Caco-2 (cell line): ENCODE measurements around the gene TTYH3. TPM values are rescaled to one million over a fixed set of nuclear protein-coding genes. Genes with fewer than 3 reads are reported as not detected.
"Not testable (repeated sequence)": the region's sequence is repeated elsewhere in the genome, so short reads cannot be mapped to it uniquely, and the experiment has no call there.

Experiments used
- BruUV-seq: library from RNA; stranded (reverse); fragments of 400-500 nt; replicated peaks from 2 replicates; lab custom pipeline; 2021; lab: Mats Ljungman, UMichigan
- CTCF ChIA-PET: fragments of 300-600 bp; sonication (Branson Sonifier 250); formaldehyde crosslinking; loops from one replicate; lab custom pipeline; 2022; ENCODE audit warnings: antibody characterized with exemption; lab: Charles Lee
- POLR2A ChIA-PET: fragments of 300-600 bp; sonication (Branson Sonifier 250); formaldehyde crosslinking; loops from one replicate; lab custom pipeline; 2022; ENCODE audit warnings: antibody characterized with exemption; lab: Charles Lee
- DNase-seq, 2 experiments: peaks; one replicate each; pipeline versions ENCODE4 v3.0.0 to v3.0.0-alpha.2; 2020 to 2022
- H3K27me3 ChIP-seq: replicated peaks from 2 replicates; pipeline ENCODE4 v1.6.0; 2011; ENCODE audit warnings: low read length; ENCODE audit not compliant: control insufficient read depth, insufficient read depth
- H3K36me3 ChIP-seq: 2 replicates; pipeline ENCODE4 v1.5.1; 2011; ENCODE audit warnings: low read length; ENCODE audit not compliant: control insufficient read depth, insufficient read depth
- H3K4me1 ChIP-seq: fragments of 250-450 bp; sonication (Bioruptor Pico); 2 replicates; pipeline ENCODE4 v1.5.1; 2020; ENCODE audit warnings: mild to moderate bottlenecking
- H3K4me3 ChIP-seq: 2 replicates; pipeline ENCODE4 v1.5.1; 2011; ENCODE audit warnings: low read depth, mild to moderate bottlenecking, control low read depth, low read length
- H3K9me3 ChIP-seq: fragments of 250-450 bp; sonication (Bioruptor Pico); 2 replicates; pipeline ENCODE4 v1.5.1; 2020; ENCODE audit warnings: mild to moderate bottlenecking, moderate library complexity
- H3K27ac Mint-ChIP-seq: one replicate; pipeline ENCODE4 v1.8.0; 2022; ENCODE audit warnings: mixed read lengths; ENCODE audit not compliant: unreplicated experiment
- H3K27me3 Mint-ChIP-seq: one replicate; pipeline ENCODE4 v1.8.0; 2022; ENCODE audit warnings: mixed read lengths; ENCODE audit not compliant: insufficient read depth, unreplicated experiment
- H3K36me3 Mint-ChIP-seq: one replicate; pipeline ENCODE4 v1.8.0; 2022; ENCODE audit warnings: mild to moderate bottlenecking, mixed read lengths; ENCODE audit not compliant: insufficient read depth, unreplicated experiment
- H3K4me1 Mint-ChIP-seq: one replicate; pipeline ENCODE4 v1.8.0; 2022; ENCODE audit warnings: low read depth, mixed read lengths; ENCODE audit not compliant: unreplicated experiment
- H3K4me3 Mint-ChIP-seq: one replicate; pipeline ENCODE4 v1.8.0; 2022; ENCODE audit warnings: mild to moderate bottlenecking, moderate library complexity, mixed read lengths; ENCODE audit not compliant: unreplicated experiment
- H3K9me3 Mint-ChIP-seq: one replicate; pipeline ENCODE4 v1.8.0; 2022; ENCODE audit warnings: mixed read lengths; ENCODE audit not compliant: unreplicated experiment
- intact Hi-C: fragments of 100-400 bp; cut with micrococcal nuclease; formaldehyde crosslinking; loops from one replicate; pipeline ENCODE4 v1.10.0; 2022; ENCODE audit not compliant: unreplicated experiment
- total RNA-seq: library from RNA; stranded (reverse); gene quantifications from 2 replicates; pipeline ENCODE4 v1.2.3, GENCODE V29; 2022
- TF ChIP-seq, protein P1 (sequence below), 2 experiments: fragments of 200-600 bp in 1 of 2; IDR thresholded peaks; 1 replicate in 1 of 2; 2 replicates in 1 of 2; pipeline versions ENCODE4 v1.5.1 to v1.8.0; 2011 to 2022; ENCODE audit warnings: antibody characterized with exemption in 1 of 2, control low read depth in 1 of 2, inconsistent platforms in 1 of 2, low read depth in 1 of 2, low read length in 1 of 2, mild to moderate bottlenecking in 1 of 2, moderate library complexity in 1 of 2; ENCODE audit not compliant: insufficient read depth in 1 of 2, severe bottlenecking in 1 of 2, unreplicated experiment in 1 of 2

Gene TTYH3
- total RNA-seq, 1 experiment from 2014 or later = 57.3 TPM

DNA sequence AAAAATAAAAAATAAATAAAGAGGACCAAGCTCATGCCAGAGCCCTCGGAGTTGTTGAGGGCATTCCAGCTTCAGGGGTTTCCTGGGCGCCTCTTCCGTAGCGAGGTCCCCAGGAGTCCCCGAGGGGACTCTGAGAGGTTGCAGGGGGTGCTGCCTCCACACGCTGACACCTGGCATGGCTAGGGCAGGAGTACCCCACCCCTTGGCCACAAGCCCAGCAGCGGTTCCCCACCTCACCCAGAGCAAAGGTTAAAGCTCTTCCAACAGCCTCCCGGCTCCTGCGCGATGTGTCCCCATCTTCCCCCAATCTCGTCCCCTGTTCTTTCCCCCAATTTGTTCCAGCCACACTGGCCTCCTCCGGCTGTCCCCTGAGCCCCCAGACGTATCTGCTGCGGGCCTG is 60.8 kb downstream of the TTYH3 start:
- Mint-ChIP-seq H3K4me3 (no peak overlapping the region), H3K36me3 (no peaks in the 10 kb centered on the region), H3K4me1 (no peaks in the 10 kb centered on the region), H3K27me3 (no peaks in the 10 kb centered on the region), H3K9me3 (no peaks in the 10 kb centered on the region), H3K27ac (no peak overlapping the region)
- POLR2A ChIA-PET = no interaction called here
- Histone ChIP-seq H3K9me3 (no peaks in the 10 kb centered on the region), H3K4me1 (no peaks in the 10 kb centered on the region), H3K36me3 (no peaks in the 10 kb centered on the region), H3K27me3 (no peaks in the 10 kb centered on the region), H3K4me3 (no peak overlapping the region)
- CTCF ChIA-PET = interaction anchor here (2.1 kb wide), 1 partner anchor 11 kb away, joined by 6 read pairs; no protein-coding TSS in a partner anchor
- TF ChIP-seq, protein P1, sequence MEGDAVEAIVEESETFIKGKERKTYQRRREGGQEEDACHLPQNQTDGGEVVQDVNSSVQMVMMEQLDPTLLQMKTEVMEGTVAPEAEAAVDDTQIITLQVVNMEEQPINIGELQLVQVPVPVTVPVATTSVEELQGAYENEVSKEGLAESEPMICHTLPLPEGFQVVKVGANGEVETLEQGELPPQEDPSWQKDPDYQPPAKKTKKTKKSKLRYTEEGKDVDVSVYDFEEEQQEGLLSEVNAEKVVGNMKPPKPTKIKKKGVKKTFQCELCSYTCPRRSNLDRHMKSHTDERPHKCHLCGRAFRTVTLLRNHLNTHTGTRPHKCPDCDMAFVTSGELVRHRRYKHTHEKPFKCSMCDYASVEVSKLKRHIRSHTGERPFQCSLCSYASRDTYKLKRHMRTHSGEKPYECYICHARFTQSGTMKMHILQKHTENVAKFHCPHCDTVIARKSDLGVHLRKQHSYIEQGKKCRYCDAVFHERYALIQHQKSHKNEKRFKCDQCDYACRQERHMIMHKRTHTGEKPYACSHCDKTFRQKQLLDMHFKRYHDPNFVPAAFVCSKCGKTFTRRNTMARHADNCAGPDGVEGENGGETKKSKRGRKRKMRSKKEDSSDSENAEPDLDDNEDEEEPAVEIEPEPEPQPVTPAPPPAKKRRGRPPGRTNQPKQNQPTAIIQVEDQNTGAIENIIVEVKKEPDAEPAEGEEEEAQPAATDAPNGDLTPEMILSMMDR (IDR thresholded peaks at IDR 0.05; ENCODE audit: insufficient read depth in 1 of 2, low read depth in 1 of 2, low read length in 1 of 2, severe bottlenecking in 1 of 2, unreplicated experiment in 1 of 2) = no peak
- intact Hi-C loops = no loop called here
- DNase-seq = no peak
- BruUV-seq = no TSS peak

DNA sequence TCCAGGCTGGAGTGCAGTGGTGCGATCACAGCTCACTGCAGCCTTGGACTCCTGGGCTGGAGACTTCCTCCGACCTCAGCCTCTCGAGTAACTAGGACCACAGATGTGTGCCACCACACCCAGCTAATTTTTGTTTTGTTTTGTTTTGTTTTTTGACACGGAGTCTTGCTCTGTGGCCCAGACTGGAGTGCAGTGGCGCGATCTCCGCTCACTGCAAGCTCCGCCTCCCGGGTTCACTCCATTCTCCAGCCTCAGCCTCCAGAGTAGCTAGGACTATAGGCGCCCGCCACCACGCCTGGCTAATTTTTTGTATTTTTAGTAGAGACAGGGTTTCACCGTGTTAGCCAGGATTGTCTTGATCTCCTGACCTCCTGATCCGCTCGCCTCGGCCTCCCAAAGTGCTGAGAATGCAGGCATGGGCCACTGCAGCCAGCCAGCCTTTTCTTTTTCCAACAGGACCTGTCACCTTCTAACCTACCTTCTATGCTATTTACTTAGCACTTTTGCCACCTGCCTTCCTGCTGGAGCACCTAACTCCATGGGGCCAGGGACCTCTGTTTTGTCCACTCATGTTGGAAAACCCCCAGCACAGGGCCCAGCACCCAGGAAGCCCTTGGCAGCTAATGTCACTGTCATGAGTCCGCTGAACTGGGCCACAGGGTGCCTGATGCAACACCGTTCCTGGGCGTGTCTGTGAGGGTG is 61.8 kb downstream of the TTYH3 start:
- H3K4me1 ChIP-seq, H3K27me3 ChIP-seq, POLR2A ChIA-PET, H3K4me3 ChIP-seq, BruUV-seq, H3K4me1 Mint-ChIP-seq, H3K9me3 ChIP-seq, DNase-seq, H3K4me3 Mint-ChIP-seq, H3K27ac Mint-ChIP-seq, H3K9me3 Mint-ChIP-seq, H3K27me3 Mint-ChIP-seq, H3K36me3 Mint-ChIP-seq, intact Hi-C loops, H3K36me3 ChIP-seq: not testable (repeated sequence)
- CTCF ChIA-PET = interaction anchor here (2.1 kb wide), 1 partner anchor 12 kb away, joined by 6 read pairs; no protein-coding TSS in a partner anchor

DNA sequence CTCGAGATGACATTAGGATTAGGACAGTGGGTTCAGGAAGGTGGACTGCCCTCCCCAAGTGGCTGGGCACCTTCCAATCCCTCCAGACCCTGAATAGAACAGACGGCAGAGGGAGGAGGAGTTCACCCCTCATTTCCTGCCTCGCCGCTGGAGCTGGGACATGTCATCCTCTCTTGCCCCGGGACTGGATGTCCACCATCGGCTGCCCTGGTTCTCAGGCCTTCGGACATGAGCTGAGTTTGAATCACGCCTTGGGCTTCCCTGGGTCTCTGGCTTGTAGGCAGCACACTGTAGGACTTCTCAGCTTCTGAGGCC is 62.3 kb downstream of the TTYH3 start:
- H3K27ac Mint-ChIP-seq, H3K36me3 ChIP-seq, H3K4me1 ChIP-seq, CTCF ChIA-PET, H3K9me3 Mint-ChIP-seq, H3K27me3 Mint-ChIP-seq, intact Hi-C loops, H3K36me3 Mint-ChIP-seq, POLR2A ChIA-PET, H3K4me1 Mint-ChIP-seq, H3K9me3 ChIP-seq, H3K4me3 ChIP-seq, DNase-seq, H3K27me3 ChIP-seq, BruUV-seq, H3K4me3 Mint-ChIP-seq: not testable (repeated sequence)

DNA sequence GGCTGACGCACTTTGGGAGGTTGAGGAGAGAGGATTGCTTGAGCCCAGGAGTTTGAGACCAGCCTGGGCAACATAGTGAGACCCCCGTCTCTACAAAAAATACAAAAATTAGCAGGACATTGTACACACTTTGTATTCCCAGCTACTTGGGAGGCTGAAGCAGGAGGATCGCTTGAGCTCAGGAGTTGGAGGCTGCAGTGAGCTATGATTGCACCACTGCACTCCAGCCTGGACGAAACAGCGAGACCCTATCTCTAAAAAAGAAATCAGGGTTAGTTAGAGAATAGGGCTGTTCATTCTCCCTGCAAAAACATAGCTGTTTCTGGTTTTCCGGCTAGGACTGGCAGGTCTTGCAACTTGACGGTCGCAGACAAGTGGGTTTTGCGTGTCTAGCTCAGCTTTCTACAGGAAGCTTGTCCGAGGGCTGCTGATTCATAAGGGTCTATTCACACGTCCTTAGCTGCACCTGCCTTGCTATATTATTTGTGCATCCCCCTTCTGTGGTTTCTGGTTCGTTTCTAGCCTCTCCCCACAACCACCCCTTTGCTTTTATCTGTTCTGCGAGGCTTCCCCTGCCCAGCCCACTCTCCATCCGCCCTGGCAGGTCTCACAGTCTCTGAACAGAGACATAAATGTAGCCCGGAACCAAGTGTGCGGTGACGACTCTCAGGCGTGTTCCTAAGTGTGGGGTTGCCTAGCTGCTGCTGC is 66.9 kb downstream of the TTYH3 start:
- Histone ChIP-seq H3K4me3 (no peak overlapping the region), H3K36me3 (no peaks in the 10 kb centered on the region), H3K9me3 (no peaks in the 10 kb centered on the region), H3K27me3 (no peaks in the 10 kb centered on the region), H3K4me1 (no peaks in the 10 kb centered on the region)
- ChIA-PET CTCF (no interaction called here), POLR2A (no interaction called here)
- H3K4me3 Mint-ChIP-seq = no peak overlapping the region
- DNase-seq = no peak
- TF ChIP-seq, protein P1 (IDR thresholded peaks at IDR 0.05; ENCODE audit: insufficient read depth in 1 of 2, low read depth in 1 of 2, low read length in 1 of 2, severe bottlenecking in 1 of 2, unreplicated experiment in 1 of 2) = no peak
- no TSS peak for BruUV-seq
- H3K9me3 Mint-ChIP-seq = no peaks in the 10 kb centered on the region
- no peaks in the 10 kb centered on the region for H3K4me1 Mint-ChIP-seq
- H3K27me3 Mint-ChIP-seq = no peaks in the 10 kb centered on the region
- intact Hi-C loops = no loop called here
- no peak overlapping the region for H3K27ac Mint-ChIP-seq
- no peaks in the 10 kb centered on the region for H3K36me3 Mint-ChIP-seq
